Measurements from ENCODE around the gene KCNQ5. TPM values are rescaled to one million over a fixed set of nuclear protein-coding genes. Genes with fewer than 3 reads are reported as not detected.

Gene KCNQ5
- polyA plus RNA-seq, 1 donor (not counting 4 experiments of a cell fraction or from before 2014, with no cell fraction given): 3.4 TPM

- Histone ChIP-seq H2AFZ (ENCODE audit: control insufficient read depth, low read length) (no peak overlapping the region), H4K20me1 (ENCODE audit: control insufficient read depth, extremely low read depth, insufficient read depth, low read length) (no peaks in the 10 kb centered on the region), H3K9me1 (ENCODE audit: control insufficient read depth, extremely low read depth, insufficient read depth, low read length) (no peaks in the 10 kb centered on the region), H3K4me1 (ENCODE audit: control insufficient read depth, extremely low read depth, insufficient read depth, low read length) (no peaks in the 10 kb centered on the region), H3K27me3 (ENCODE audit: control insufficient read depth, extremely low read depth, insufficient read depth, low read length) (no peaks in the 10 kb centered on the region), H3K9me3 (ENCODE audit: control insufficient read depth, low read depth, low read length) (no peaks in the 10 kb centered on the region), H3K4me2 (ENCODE audit: control insufficient read depth, extremely low read depth, insufficient read depth, low read depth, low read length) (no peak overlapping the region), H3K79me2 (ENCODE audit: control insufficient read depth, insufficient read depth, low read length) (no peaks in the 10 kb centered on the region), H3K9ac (ENCODE audit: control insufficient read depth, extremely low read depth, insufficient read depth, low read length) (no peak overlapping the region), H3K36me3 (ENCODE audit: control insufficient read depth in 2 of 2, extremely low read depth in 1 of 2, insufficient read depth in 2 of 2, low read length in 2 of 2) (no peaks in the 10 kb centered on the region), H3K27ac (ENCODE audit: control insufficient read depth, insufficient read depth, low read length) (no peak overlapping the region), H3K4me3 (ENCODE audit: control insufficient read depth in 2 of 3, extremely low read depth in 1 of 3, insufficient read depth in 2 of 3, low read depth in 1 of 3, low read length in 3 of 3) (no peak overlapping the region)
- TF ChIP-seq CTCF (optimal IDR thresholded peaks at IDR 0.05 in 1 of 3, IDR thresholded peaks at IDR 0.05 in 1 of 3, conservative IDR thresholded peaks at IDR 0.05 in 1 of 3; ENCODE audit: extremely low read depth in 1 of 3, insufficient read depth in 2 of 3, low read length in 3 of 3) (no peak), EZH2 (IDR thresholded peaks at IDR 0.05; ENCODE audit: low read length) (no peak)
- no peak for DNase-seq (ENCODE audit: low read depth, low spot score)
- FAIRE-seq: no peak
- dilution Hi-C loops (cut with MboI; ENCODE audit: extremely low pct_ligation_motif_present, low sequenced_read_pairs): no loop called here
These were observed 215.1 kb downstream of the KCNQ5 start for GRCh38 chr6:72836971-72837370.

- Histone ChIP-seq H4K20me1 (ENCODE audit: control insufficient read depth, extremely low read depth, insufficient read depth, low read length) (no peaks in the 10 kb centered on the region), H3K4me2 (ENCODE audit: control insufficient read depth, extremely low read depth, insufficient read depth, low read depth, low read length) (no peak overlapping the region), H3K4me1 (ENCODE audit: control insufficient read depth, extremely low read depth, insufficient read depth, low read length) (no peaks in the 10 kb centered on the region), H3K4me3 (ENCODE audit: control insufficient read depth in 2 of 3, extremely low read depth in 1 of 3, insufficient read depth in 2 of 3, low read depth in 1 of 3, low read length in 3 of 3) (no peak overlapping the region), H3K9me3 (ENCODE audit: control insufficient read depth, low read depth, low read length) (no peaks in the 10 kb centered on the region), H3K9ac (ENCODE audit: control insufficient read depth, extremely low read depth, insufficient read depth, low read length) (no peak overlapping the region), H3K27me3 (ENCODE audit: control insufficient read depth, extremely low read depth, insufficient read depth, low read length) (no peaks in the 10 kb centered on the region), H3K27ac (ENCODE audit: control insufficient read depth, insufficient read depth, low read length) (no peak overlapping the region), H3K79me2 (ENCODE audit: control insufficient read depth, insufficient read depth, low read length) (no peaks in the 10 kb centered on the region), H2AFZ (ENCODE audit: control insufficient read depth, low read length) (no peak overlapping the region), H3K36me3 (ENCODE audit: control insufficient read depth in 2 of 2, extremely low read depth in 1 of 2, insufficient read depth in 2 of 2, low read length in 2 of 2) (no peaks in the 10 kb centered on the region), H3K9me1 (ENCODE audit: control insufficient read depth, extremely low read depth, insufficient read depth, low read length) (no peaks in the 10 kb centered on the region)
- dilution Hi-C loops (cut with MboI; ENCODE audit: extremely low pct_ligation_motif_present, low sequenced_read_pairs): no loop called here
- no peak for DNase-seq (ENCODE audit: low read depth, low spot score)
- TF ChIP-seq EZH2 (IDR thresholded peaks at IDR 0.05; ENCODE audit: low read length) (no peak), CTCF (optimal IDR thresholded peaks at IDR 0.05 in 1 of 3, IDR thresholded peaks at IDR 0.05 in 1 of 3, conservative IDR thresholded peaks at IDR 0.05 in 1 of 3; ENCODE audit: extremely low read depth in 1 of 3, insufficient read depth in 2 of 3, low read length in 3 of 3) (no peak)
- no peak for FAIRE-seq
These were observed 219.3 kb downstream of the KCNQ5 start for GRCh38 chr6:72841195-72841594.

Measured in keratinocyte (primary cell).